Fibroblast of skin of right quadriceps (primary cell): ENCODE measurements around the gene PROS1.

Experiments
- DNase-seq: peaks from one replicate; pipeline ENCODE4 v3.0.0-alpha.2; 2013

Gene PROS1

GRCh38 chr3:93973131-93974126 is at the start of gene PROS1:
PROS1 (minus strand) TSS chr3:93973896; CDS start chr3:93973749, 147 bp downstream.
- peak; percentile 79 for DNase-seq

- DNase-seq = no peak
Observed at GRCh38 chr3:94020293-94020692, 46.6 kb upstream of the PROS1 start.

- DNase-seq = no peak
Observed at GRCh38 chr3:94019659-94020058, 46.0 kb upstream of the PROS1 start.

- no peak for DNase-seq
Observed at GRCh38 chr3:94015025-94015424, 41.3 kb upstream of the PROS1 start.

- DNase-seq = no peak
Observed at GRCh38 chr3:94012185-94012584, 38.5 kb upstream of the PROS1 start.

- no peak for DNase-seq
Observed at GRCh38 chr3:94011233-94011711, 37.6 kb upstream of the PROS1 start.

GRCh38 chr3:94009608-94010007 is 35.9 kb upstream of the PROS1 start:
- no peak for DNase-seq

- no peak for DNase-seq
Observed at GRCh38 chr3:94008253-94008652, 34.6 kb upstream of the PROS1 start.

- DNase-seq = peak; percentile 61
Observed at GRCh38 chr3:94004301-94004910, 30.7 kb upstream of the PROS1 start.

GRCh38 chr3:94001827-94002495 is 28.3 kb upstream of the PROS1 start:
- DNase-seq = no peak

GRCh38 chr3:94001191-94001590 is 27.5 kb upstream of the PROS1 start:
- DNase-seq = no peak

GRCh38 chr3:93994056-93994455 is 20.4 kb upstream of the PROS1 start:
- DNase-seq = no peak

GRCh38 chr3:93992207-93992606 is 18.5 kb upstream of the PROS1 start:
- DNase-seq = no peak

- DNase-seq = no peak
Observed at GRCh38 chr3:93991631-93992030, 17.9 kb upstream of the PROS1 start.

- DNase-seq = no peak
Observed at GRCh38 chr3:93989241-93989640, 15.5 kb upstream of the PROS1 start.

- DNase-seq = no peak
Observed at GRCh38 chr3:93988764-93989163, 15.1 kb upstream of the PROS1 start.

GRCh38 chr3:93988283-93988682 is 14.6 kb upstream of the PROS1 start:
- DNase-seq = peak; percentile 30

GRCh38 chr3:93984618-93985017 is 10.9 kb upstream of the PROS1 start:
- DNase-seq = no peak

- DNase-seq = no peak
Observed at GRCh38 chr3:93983408-93983807, 9.7 kb upstream of the PROS1 start.

- DNase-seq = no peak
Observed at GRCh38 chr3:93981649-93982048, 8.0 kb upstream of the PROS1 start.

- DNase-seq = peak; percentile 98
Observed at GRCh38 chr3:93979850-93980676, 6.4 kb upstream of the PROS1 start, which contains the start of gene ARL13B. ARL13B (plus strand) TSS chr3:93980155; CDS start chr3:93980424, 269 bp downstream.

GRCh38 chr3:93969997-93970396 is 3.7 kb downstream of the PROS1 start:
- no peak for DNase-seq
